ENCODE results near the gene RHOC. TPM values are rescaled to one million over a fixed set of nuclear protein-coding genes. Genes with fewer than 3 reads are reported as not detected.

Gene RHOC
- total and polyA plus RNA-seq, 2 donors = 149 to 300 TPM

- Histone ChIP-seq H3K27ac (ENCODE audit: low read depth) (peak overlapping the region; percentile 94), H3K36me3 (ENCODE audit: insufficient read depth) (peaks cover 1% of the 10 kb centered on the region), H3K4me3 (ENCODE audit: low read depth, low read length) (peak overlapping the region; percentile 97), H3K4me1 (ENCODE audit: insufficient read depth) (no peaks in the 10 kb centered on the region)
- no peak for DNase-seq (ENCODE audit: extremely low spot score)
- under 1% methylated on average over 68 of the region's 68 CpGs for WGBS
Measured at GRCh38 chr1:112674986-112675727, 31.8 kb downstream of the RHOC start.

- Histone ChIP-seq H3K4me3 (ENCODE audit: low read depth, low read length) (peak within 1 kb of the TSS; percentile 97), H3K27ac (ENCODE audit: low read depth) (peak within 1 kb of the TSS; percentile 94), H3K36me3 (ENCODE audit: insufficient read depth) (no peaks in the 10 kb centered on the region), H3K4me1 (ENCODE audit: insufficient read depth) (no peaks in the 10 kb centered on the region)
- no peak for DNase-seq (ENCODE audit: extremely low spot score)
- under 1% methylated on average over 30 of the region's 30 CpGs for WGBS
Measured at GRCh38 chr1:112674440-112674985, 32.4 kb downstream of the RHOC start, which contains the start of gene MOV10. TSS of gene MOV10 (plus strand) at chr1:112674659. CDS start at chr1:112674913, 254 bp downstream.

GRCh38 chr1:112673592-112674439 is 33.1 kb downstream of the RHOC start:
- H3K36me3 ChIP-seq (ENCODE audit: insufficient read depth) = no peaks in the 10 kb centered on the region
- WGBS = 5% methylated on average over 18 of the region's 18 CpGs
- peak overlapping the region; percentile 97 for H3K4me3 ChIP-seq (ENCODE audit: low read depth, low read length)
- DNase-seq (ENCODE audit: extremely low spot score) = peak; percentile 41
- no peaks in the 10 kb centered on the region for H3K4me1 ChIP-seq (ENCODE audit: insufficient read depth)
- H3K27ac ChIP-seq (ENCODE audit: low read depth) = peak overlapping the region; percentile 94

- no peaks in the 10 kb centered on the region for H3K4me1 ChIP-seq (ENCODE audit: insufficient read depth)
- no peaks in the 10 kb centered on the region for H3K36me3 ChIP-seq (ENCODE audit: insufficient read depth)
- H3K4me3 ChIP-seq (ENCODE audit: low read depth, low read length) = no peak overlapping the region
- DNase-seq (ENCODE audit: extremely low spot score) = no peak
- peak overlapping the region; percentile 10 for H3K27ac ChIP-seq (ENCODE audit: low read depth)
- WGBS = 81% methylated on average over 1 of the region's 1 CpG
Measured at GRCh38 chr1:112672842-112673241, 34.1 kb downstream of the RHOC start.

- no peak overlapping the region for H3K27ac ChIP-seq (ENCODE audit: low read depth)
- DNase-seq (ENCODE audit: extremely low spot score) = no peak
- 72% methylated on average over 2 of the region's 2 CpGs for WGBS
Measured at GRCh38 chr1:112672009-112672408, 34.9 kb downstream of the RHOC start.

GRCh38 chr1:112666946-112667345 is 40.0 kb downstream of the RHOC start:
- no peak for DNase-seq (ENCODE audit: extremely low spot score)
- Histone ChIP-seq H3K27ac (ENCODE audit: low read depth) (no peak overlapping the region), H3K4me1 (ENCODE audit: insufficient read depth) (no peaks in the 10 kb centered on the region), H3K36me3 (ENCODE audit: insufficient read depth) (peaks cover 2% of the 10 kb centered on the region), H3K4me3 (ENCODE audit: low read depth, low read length) (no peak overlapping the region)
- 88% methylated on average over 2 of the region's 2 CpGs for WGBS

More at GRCh38 chr1:112672009-112672408, 34.9 kb downstream of the RHOC start:
- H3K36me3 ChIP-seq (ENCODE audit: insufficient read depth) = no peaks in the 10 kb centered on the region
- H3K4me1 ChIP-seq (ENCODE audit: insufficient read depth) = no peaks in the 10 kb centered on the region
- no peak overlapping the region for H3K4me3 ChIP-seq (ENCODE audit: low read depth, low read length)

GRCh38 chr1:112665857-112666256 is 41.1 kb downstream of the RHOC start:
- DNase-seq (ENCODE audit: extremely low spot score) = no peak
- Histone ChIP-seq H3K27ac (ENCODE audit: low read depth) (no peak overlapping the region), H3K4me3 (ENCODE audit: low read depth, low read length) (no peak overlapping the region), H3K4me1 (ENCODE audit: insufficient read depth) (no peaks in the 10 kb centered on the region), H3K36me3 (ENCODE audit: insufficient read depth) (peaks cover 2% of the 10 kb centered on the region)
- WGBS = 74% methylated on average over 3 of the region's 3 CpGs

- 98% methylated on average over 1 of the region's 1 CpG for whole genome bisulfite sequencing
- H3K4me1 ChIP-seq (ENCODE audit: insufficient read depth) = no peaks in the 10 kb centered on the region
- H3K36me3 ChIP-seq (ENCODE audit: insufficient read depth) = peaks cover 7% of the 10 kb centered on the region
- no peak overlapping the region for H3K4me3 ChIP-seq (ENCODE audit: low read depth, low read length)
- H3K27ac ChIP-seq (ENCODE audit: low read depth) = no peak overlapping the region
- DNase-seq (ENCODE audit: extremely low spot score) = no peak
Measured at GRCh38 chr1:112651205-112651604, 55.7 kb downstream of the RHOC start.

Other genes with a start within 250 kb of the RHOC start
- gene WNT2B, start 198.2 kb downstream of the RHOC start, total RNA-seq = 55.2 TPM
- gene WNT2B, start 198.2 kb downstream of the RHOC start, polyA plus RNA-seq = 9.1 TPM
- 38.1 TPM for gene ST7L, start 88.0 kb downstream of the RHOC start, total RNA-seq
- gene ST7L, start 88.0 kb downstream of the RHOC start, polyA plus RNA-seq = 12.6 TPM
- gene CAPZA1, start 87.3 kb downstream of the RHOC start, total RNA-seq = 192 TPM
- gene CAPZA1, start 87.3 kb downstream of the RHOC start, polyA plus RNA-seq = 42.3 TPM
- gene MOV10, start 32.5 kb downstream of the RHOC start, total RNA-seq = 27.5 TPM
- gene MOV10, start 32.5 kb downstream of the RHOC start, polyA plus RNA-seq = 36.1 TPM
- gene PPM1J, start 8.2 kb upstream of the RHOC start, total RNA-seq = 0.37 TPM
- 1.5 TPM for gene PPM1J, start 8.2 kb upstream of the RHOC start, polyA plus RNA-seq
- 67.6 TPM for gene SLC16A1, start 249.1 kb upstream of the RHOC start, total RNA-seq
- 40.2 TPM for gene SLC16A1, start 249.1 kb upstream of the RHOC start, polyA plus RNA-seq